ENCODE results near the gene PDIA6. TPM values are rescaled to one million over a fixed set of nuclear protein-coding genes. Genes with fewer than 3 reads are reported as not detected.

The PDIA6 gene
- total and polyA plus RNA-seq, 2 donors (not counting 1 experiment from before 2014, with no cell fraction given) = 23.8 to 53.8 TPM

- Mint-ChIP-seq H3K4me1 (peaks cover 11% of the 10 kb centered on the region), H3K9me3 (ENCODE audit: insufficient read depth) (no peaks in the 10 kb centered on the region), H3K27me3 (no peaks in the 10 kb centered on the region), H3K27ac (no peak overlapping the region), H3K4me3 (no peak overlapping the region)
- Histone ChIP-seq H3K9ac (ENCODE audit: low read length) (no peak overlapping the region), H3K27ac (ENCODE audit: low read length in 2 of 2) (no peak overlapping the region), H3K79me2 (ENCODE audit: control insufficient read depth, insufficient read depth, low read length) (no peaks in the 10 kb centered on the region), H3K9me3 (ENCODE audit: control extremely low read depth in 1 of 3, control insufficient read depth in 2 of 3, insufficient read depth in 1 of 3, low read length in 2 of 3) (no peaks in the 10 kb centered on the region), H3K4me3 (ENCODE audit: control extremely low read depth in 1 of 5, extremely low read depth in 1 of 5, insufficient read depth in 1 of 5, low read depth in 2 of 5, low read length in 4 of 5) (no peak overlapping the region), H3K27me3 (replicated peaks in 1 of 4; ENCODE audit: control extremely low read depth in 1 of 4, control insufficient read depth in 3 of 4, insufficient read depth in 4 of 4, low read length in 3 of 4) (peaks cover 0 to 2% (median 0%) of the 10 kb centered on the region in 4 experiments), H3K4me1 (ENCODE audit: control insufficient read depth in 2 of 2, insufficient read depth in 2 of 2, low read length in 2 of 2) (peaks cover 8 to 9% of the 10 kb centered on the region in 2 donors), H3K36me3 (replicated peaks in 1 of 2; ENCODE audit: control extremely low read depth in 1 of 2, control insufficient read depth in 1 of 2, extremely low read depth in 1 of 2, insufficient read depth in 2 of 2, low read length in 1 of 2) (no peaks in the 10 kb centered on the region), H3K4me2 (replicated peaks; ENCODE audit: low read depth, low read length, poor library complexity, severe bottlenecking) (no peak overlapping the region), H2AFZ (ENCODE audit: insufficient read depth, low read depth, low read length, poor library complexity, severe bottlenecking) (no peak overlapping the region), H4K20me1 (ENCODE audit: control insufficient read depth, insufficient read depth, low read length, poor library complexity, severe bottlenecking) (no peaks in the 10 kb centered on the region)
- intact Hi-C loops (cut with micrococcal nuclease) = no loop called here
- ATAC-seq (ENCODE audit: low read depth) (no peak), DNase-seq (no peak)
- whole genome bisulfite sequencing (ENCODE audit: insufficient coverage) = 80% methylated on average over 16 of the region's 16 CpGs
- TF ChIP-seq CTCF (IDR thresholded peaks at IDR 0.05) (no peak), EZH2 (IDR thresholded peaks at IDR 0.05; ENCODE audit: borderline replicate concordance, insufficient read depth, low read depth, low read length, poor library complexity, severe bottlenecking) (no peak)
- ChIA-PET CTCF (interaction anchor here (1.2 kb wide), 1 partner anchor 9 kb away, joined by 3 read pairs; no protein-coding TSS in a partner anchor), POLR2A (no interaction called here)
Observed at GRCh38 chr2:10768063-10768507, 44.5 kb downstream of the PDIA6 start.

DNA sequence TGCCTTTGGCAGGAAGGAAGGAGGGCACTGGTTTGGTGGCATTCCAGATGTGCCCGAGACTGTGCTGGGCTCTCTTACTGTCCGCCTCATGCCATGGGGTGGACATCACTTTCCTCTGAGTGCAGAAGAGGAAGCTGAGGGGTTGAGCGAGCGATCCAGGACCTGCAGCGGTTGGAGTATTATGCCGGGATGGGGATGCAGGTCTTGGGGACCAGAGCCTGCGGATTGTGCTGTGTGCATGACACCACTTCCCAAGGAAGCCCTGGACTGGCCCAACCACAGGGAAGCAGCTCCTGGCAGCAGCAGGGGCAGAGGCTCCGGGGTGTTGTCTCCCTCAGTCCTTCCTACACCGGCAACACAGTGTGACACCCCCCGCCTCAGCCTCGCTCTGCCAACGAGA is 46.7 kb downstream of the PDIA6 start:
- Histone ChIP-seq H3K27me3 (replicated peaks in 1 of 4; ENCODE audit: control extremely low read depth in 1 of 4, control insufficient read depth in 3 of 4, insufficient read depth in 4 of 4, low read length in 3 of 4) (peaks cover 0 to 2% (median 0%) of the 10 kb centered on the region in 4 experiments), H3K36me3 (replicated peaks in 1 of 2; ENCODE audit: control extremely low read depth in 1 of 2, control insufficient read depth in 1 of 2, extremely low read depth in 1 of 2, insufficient read depth in 2 of 2, low read length in 1 of 2) (no peaks in the 10 kb centered on the region), H3K9ac (ENCODE audit: low read length) (no peak overlapping the region), H3K9me3 (ENCODE audit: control extremely low read depth in 1 of 3, control insufficient read depth in 2 of 3, insufficient read depth in 1 of 3, low read length in 2 of 3) (peaks cover 0 to 3% (median 0%) of the 10 kb centered on the region in 3 donors), H3K4me3 (ENCODE audit: control extremely low read depth in 1 of 5, extremely low read depth in 1 of 5, insufficient read depth in 1 of 5, low read depth in 2 of 5, low read length in 4 of 5) (no peak overlapping the region), H2AFZ (ENCODE audit: insufficient read depth, low read depth, low read length, poor library complexity, severe bottlenecking) (no peak overlapping the region), H4K20me1 (ENCODE audit: control insufficient read depth, insufficient read depth, low read length, poor library complexity, severe bottlenecking) (no peaks in the 10 kb centered on the region), H3K27ac (ENCODE audit: low read length in 2 of 2) (no peak overlapping the region), H3K4me1 (ENCODE audit: control insufficient read depth in 2 of 2, insufficient read depth in 2 of 2, low read length in 2 of 2) (peaks cover 8 to 9% of the 10 kb centered on the region in 2 donors), H3K4me2 (replicated peaks; ENCODE audit: low read depth, low read length, poor library complexity, severe bottlenecking) (no peak overlapping the region), H3K79me2 (ENCODE audit: control insufficient read depth, insufficient read depth, low read length) (no peaks in the 10 kb centered on the region)
- DNase-seq (no peak), ATAC-seq (ENCODE audit: low read depth) (no peak)
- Mint-ChIP-seq H3K9me3 (ENCODE audit: insufficient read depth) (no peaks in the 10 kb centered on the region), H3K27ac (no peak overlapping the region), H3K4me1 (peaks cover 11% of the 10 kb centered on the region), H3K27me3 (no peaks in the 10 kb centered on the region), H3K4me3 (no peak overlapping the region)
- TF ChIP-seq EZH2 (IDR thresholded peaks at IDR 0.05; ENCODE audit: borderline replicate concordance, insufficient read depth, low read depth, low read length, poor library complexity, severe bottlenecking) (no peak), CTCF (IDR thresholded peaks at IDR 0.05) (no peak)
- intact Hi-C loops (cut with micrococcal nuclease) = no loop called here
- CTCF ChIA-PET = no interaction called here
- 95% methylated on average over 11 of the region's 12 CpGs for WGBS (ENCODE audit: insufficient coverage)
- POLR2A ChIA-PET = no interaction called here

Measured in B cell (primary cell).